HG03571 (cell line): ENCODE measurements around the gene UNKL.

ENCODE experiments used
- ATAC-seq: cut with Tn5 transposase; IDR thresholded peaks from one replicate; pipeline ENCODE4 v1.9.1; 2021; ENCODE audit not compliant: unreplicated experiment

Gene UNKL, protein sequence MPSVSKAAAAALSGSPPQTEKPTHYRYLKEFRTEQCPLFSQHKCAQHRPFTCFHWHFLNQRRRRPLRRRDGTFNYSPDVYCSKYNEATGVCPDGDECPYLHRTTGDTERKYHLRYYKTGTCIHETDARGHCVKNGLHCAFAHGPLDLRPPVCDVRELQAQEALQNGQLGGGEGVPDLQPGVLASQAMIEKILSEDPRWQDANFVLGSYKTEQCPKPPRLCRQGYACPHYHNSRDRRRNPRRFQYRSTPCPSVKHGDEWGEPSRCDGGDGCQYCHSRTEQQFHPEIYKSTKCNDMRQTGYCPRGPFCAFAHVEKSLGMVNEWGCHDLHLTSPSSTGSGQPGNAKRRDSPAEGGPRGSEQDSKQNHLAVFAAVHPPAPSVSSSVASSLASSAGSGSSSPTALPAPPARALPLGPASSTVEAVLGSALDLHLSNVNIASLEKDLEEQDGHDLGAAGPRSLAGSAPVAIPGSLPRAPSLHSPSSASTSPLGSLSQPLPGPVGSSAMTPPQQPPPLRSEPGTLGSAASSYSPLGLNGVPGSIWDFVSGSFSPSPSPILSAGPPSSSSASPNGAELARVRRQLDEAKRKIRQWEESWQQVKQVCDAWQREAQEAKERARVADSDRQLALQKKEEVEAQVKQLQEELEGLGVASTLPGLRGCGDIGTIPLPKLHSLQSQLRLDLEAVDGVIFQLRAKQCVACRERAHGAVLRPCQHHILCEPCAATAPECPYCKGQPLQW

DNA sequence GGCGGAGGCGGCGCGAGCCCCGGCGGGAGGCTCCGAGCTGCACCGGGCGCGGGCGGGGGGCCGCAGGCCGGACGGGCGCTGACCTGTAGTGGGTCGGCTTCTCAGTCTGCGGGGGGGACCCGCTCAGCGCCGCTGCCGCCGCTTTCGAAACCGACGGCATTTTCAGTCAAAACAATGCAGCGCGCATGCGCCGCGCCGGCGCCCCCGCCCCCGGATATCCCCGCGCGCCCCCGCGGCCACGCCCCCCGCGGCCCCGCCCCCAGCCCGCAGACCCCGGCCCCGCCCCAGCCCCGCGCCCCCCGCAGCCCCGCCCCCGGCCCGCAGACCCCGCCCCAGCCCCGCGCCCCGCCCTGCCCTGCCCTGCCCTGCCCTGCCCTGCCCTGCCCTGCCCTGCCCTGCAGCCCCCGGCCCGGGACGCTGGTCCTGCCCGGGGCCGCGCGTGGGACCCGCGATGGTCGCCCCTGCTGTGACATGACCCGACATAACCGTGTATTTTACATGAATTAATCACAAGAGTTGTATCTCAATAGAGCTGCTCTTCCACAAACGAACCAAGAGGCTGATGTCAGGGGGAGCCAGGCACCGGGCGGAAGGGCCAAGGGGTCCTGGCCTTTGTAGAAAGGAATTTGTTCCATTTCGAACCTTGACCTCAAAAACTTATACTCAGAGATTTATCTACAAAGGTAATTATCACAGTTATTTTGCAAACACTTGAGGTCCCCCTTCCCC lies at the start of gene UNKL:
Gene UNKL, minus strand, starts transcription at position 173 of the 729 bp plus-strand sequence. Its CDS starts 13 bp downstream, at position 160.
- peak; percentile 33 for ATAC-seq

DNA sequence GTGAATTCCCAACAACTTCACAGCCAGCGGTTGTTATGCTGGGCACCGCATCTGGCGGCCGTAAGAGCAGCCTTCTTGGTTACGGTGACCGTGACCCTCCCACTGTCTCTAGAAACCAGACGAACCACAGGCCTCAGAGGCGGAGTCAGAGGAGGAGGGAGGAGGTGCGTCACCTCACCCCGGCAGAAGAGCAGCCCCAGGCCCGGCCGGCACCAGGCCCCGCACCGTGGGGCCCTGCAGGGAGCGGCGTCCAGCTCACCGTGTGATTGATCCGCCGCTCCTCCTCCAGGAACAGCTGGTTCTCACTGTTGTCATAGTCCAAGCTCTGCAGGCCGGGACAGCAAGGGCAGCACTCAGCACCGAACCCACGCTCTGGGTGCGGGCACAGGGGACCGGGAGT lies 46.6 kb upstream of the UNKL start:
- no peak for ATAC-seq

DNA sequence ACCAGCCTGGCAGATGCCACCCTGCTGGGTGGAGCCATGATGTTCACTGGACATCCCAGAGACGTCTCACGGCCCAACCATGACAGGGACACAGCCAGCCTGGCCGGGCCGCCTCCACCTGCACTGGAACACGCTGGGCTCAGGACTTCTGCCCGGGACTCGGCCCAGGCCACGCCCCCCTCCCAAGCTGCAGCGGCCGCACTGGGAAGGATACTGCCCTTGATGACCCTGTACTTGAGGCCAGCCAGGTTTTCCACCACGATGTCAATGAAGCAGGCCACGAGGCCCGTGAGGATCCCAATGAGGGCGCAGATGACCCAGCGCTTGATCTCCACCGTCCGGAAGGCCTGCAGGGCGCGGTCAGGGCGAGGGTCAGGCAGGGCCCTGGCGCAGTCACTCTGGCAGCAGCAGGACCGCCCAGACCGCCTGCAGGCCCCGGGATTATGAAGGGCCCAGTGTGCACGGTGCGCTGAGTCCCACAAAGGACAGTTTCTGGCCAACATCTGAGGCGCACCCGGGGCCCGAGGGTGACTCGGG lies 46.2 kb upstream of the UNKL start:
- ATAC-seq = no peak

DNA sequence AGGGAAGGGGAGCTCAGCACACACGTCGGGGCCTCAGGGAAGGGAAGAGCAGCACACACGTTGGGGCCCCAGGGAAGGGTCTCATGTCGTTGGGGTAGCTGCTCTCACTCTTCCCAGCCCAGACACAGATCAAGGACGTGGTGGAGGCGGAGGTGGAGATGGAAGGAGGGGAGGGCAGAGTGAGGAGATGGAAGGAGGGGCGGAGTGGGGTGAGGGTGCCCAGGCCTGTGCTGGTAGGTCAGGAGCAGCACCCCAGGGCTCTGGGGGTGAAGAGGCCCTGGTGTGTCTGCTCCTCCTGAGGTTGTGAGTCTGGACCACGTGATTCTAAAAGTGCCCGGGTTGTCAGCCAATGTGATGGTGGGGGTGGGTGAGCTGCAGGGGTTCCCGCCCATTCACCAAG lies 45.5 kb upstream of the UNKL start:
- ATAC-seq = no peak

DNA sequence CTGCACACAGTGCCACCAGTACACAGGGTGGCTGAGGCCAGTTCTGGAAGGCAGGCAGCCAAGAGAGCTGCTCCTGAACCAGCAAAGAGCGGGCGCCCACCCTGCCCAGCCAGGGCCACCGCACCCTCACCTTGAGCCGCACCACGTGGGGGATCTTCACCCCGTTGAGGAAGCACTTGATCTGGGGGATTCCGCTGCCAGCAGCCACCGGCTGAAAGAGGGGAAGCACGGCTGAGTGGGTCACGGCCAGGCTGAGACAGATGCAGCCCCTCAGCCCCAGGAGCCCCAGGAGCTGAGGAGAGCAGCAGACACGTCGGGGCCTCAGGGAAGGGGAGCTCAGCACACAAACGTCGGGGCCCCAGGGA lies 44.5 kb upstream of the UNKL start:
- ATAC-seq = no peak

DNA sequence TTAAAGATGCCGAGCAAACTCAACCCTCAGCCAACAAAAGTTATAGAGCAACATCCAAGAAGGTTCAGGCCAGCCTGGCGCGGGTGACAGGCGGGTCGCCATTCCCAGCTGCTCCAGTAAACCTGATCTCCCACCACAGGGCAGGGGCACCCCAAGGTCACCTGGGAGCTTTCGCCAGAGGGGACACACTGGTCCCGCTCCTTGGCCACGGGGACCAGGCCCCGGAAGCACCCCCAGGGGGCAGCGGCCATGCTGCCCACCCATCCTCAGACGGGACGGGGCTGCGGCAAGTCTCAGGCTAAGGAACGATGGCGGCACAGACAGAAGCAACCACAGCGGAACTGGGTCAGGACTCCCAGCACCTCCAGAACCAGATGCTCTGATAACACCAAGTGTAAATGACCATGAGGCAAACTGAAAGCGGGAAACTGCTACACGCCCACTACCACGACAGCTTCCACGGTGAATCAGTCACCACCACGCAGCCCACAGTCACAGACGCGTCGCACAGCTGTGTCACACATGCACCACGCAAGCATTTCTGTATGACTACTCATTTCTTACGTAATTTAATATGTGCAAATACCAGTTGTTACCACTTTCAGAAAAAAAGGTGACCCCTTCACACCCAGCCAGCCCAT lies 44.0 kb upstream of the UNKL start:
- ATAC-seq = no peak

DNA sequence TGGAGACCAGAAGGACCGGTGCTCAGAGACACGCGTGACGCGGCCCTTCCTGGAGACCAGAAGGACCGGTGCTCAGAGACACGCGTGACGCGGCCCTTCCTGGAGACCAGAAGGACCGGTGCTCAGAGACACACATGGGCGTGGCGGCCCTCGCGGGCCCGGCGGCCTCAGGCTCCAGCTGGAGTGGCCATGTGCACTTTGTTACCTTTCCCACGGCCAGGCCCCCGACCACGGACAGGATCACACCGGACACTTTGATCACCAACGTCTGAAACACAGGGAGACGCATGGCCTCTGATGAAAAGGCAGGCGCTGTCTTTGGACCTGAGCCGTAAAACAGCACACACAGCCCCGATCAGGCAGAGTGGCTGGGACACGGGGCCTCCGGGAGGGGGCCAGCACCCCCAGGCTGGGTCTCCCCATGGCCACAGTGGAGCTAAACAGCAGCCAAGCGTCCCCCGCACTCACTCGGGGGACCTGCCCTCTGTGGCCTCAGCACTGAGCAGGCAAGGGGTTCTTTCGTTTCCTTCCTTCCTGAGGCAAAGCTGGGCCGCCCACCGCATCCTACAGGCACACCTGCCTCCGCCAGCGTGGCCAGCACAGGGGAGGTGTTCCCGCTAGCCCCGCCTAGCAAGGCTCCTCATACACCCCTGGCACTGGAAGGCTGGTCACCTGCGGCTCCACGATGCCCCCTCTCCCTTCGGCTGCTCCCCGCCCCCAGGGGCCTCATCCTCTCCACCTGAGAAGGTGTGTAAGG lies 43.2 kb upstream of the UNKL start:
- ATAC-seq = no peak

DNA sequence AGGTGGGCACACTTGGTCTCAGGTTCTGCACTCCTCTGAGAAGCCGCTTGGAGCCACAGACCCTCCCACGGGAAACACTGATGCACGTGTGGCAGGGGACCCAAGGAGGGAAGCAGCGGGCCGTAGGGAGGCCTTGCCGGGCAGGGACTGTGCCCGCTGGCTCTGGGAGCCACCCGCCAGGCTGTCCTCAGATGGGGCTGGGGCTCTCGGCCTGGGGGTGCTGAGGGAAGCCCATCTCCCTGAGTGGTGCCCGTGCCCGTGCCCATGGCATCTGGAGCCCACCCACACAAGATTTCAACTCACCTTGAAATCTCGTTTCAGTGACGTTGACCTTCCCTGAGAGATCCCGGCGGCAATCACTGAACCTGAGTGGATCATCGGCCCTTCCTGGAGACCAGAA lies 42.4 kb upstream of the UNKL start:
- no peak for ATAC-seq

DNA sequence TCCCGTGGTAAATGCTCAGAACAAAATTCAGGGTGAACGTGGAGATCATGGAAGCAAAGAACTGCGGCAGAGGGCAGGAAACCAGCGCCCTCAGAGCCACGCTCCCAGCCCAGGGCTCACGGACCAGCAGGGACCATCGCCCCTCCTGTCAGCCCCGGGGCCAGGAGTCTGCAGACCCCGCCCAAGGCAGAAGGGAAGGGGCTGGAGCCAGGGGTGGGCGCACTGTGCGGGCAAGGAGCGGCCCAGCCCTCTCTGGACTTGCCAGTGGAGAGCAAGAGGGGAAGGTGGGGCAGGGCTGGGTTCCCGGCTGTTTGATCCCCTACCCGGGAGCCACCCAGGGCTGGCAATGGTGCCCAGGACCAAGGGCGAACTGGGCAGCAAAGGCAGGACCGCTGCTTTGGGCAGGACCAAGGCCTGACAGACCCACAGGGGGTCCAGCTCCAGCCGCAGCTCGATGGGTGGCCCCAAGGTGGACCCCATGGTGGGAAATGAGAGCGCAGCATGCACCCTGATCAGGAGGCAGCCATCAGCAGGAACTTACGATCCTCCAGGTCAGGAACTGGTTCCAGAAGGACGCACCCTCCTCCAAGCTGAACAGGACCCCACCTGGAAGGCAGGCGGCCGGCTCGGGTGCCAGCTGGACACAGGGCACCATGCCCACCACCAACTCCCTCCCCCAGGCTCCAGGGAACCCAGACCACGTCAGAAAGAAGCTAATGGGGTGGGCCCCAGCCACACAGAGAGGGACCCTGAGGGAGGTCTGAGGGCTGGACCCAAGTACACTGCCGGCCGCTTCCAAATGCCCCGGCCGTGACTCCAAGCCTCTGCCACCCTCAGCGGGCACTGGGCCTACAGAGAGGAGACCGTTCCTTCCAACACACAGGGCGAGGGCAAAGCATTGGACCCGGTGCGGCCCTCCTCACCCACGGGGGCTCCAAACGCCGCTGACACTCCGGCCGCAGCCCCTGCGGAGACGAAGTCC lies 41.0 kb upstream of the UNKL start:
- ATAC-seq = no peak

DNA sequence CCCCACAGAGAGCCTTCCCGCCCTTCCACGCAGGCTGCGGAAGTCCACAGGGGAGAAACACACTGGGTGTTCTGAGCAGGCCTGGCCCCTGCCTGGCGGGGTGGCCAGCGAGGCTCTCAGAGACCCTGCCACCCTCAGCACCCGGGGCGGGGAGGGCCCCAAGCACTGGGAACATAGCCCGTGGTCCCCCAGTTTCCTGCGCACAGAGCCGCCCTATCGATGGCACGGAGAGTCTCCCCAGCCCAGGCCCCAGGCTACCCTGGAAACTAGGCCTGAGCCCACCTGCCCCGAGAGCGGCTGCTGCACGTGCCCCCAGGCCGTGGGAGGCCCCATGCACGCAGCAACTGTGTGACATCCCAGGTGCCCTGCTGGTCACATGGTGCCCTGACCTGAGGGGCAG lies 40.1 kb upstream of the UNKL start:
- ATAC-seq = no peak

DNA sequence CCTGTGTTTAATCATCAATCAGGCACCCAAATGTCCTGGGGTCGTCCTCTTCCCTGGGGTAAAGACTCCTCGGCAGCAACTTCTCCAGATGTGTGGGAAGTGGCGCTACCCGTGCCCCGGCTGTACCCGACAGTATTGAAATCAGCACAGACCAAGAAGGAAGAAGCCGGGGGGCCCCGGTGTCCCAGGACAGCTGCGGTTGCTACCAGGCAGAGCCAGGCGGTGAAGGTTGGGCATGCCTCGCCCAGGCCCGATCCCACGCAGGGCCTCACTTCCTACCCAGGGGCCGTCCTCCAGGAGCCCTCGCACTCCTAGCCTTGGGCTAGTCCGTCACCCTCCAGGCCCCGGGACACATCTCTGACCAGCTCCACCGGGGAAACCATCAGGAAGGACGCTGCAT lies 38.8 kb upstream of the UNKL start:
- ATAC-seq = no peak

DNA sequence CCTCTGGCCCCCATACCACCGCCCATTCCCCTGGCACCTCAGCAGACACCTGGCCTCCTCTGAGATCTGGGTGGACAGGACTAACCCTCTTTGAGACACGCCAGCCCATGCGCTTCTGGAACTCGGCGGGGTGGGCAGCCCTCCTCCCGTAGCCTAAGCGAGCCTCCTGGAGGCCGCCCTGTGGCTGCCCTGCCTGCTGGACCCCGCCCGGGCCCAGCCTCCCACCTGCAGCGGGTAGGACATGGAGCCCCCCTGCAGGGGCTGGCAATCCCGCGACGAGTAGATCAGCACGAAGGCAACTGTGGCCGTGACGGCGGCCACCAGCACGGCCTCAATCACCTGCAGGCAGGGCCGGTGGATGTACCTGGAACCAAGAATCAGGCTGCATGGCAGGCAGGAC lies 38.0 kb upstream of the UNKL start:
- no peak for ATAC-seq

DNA sequence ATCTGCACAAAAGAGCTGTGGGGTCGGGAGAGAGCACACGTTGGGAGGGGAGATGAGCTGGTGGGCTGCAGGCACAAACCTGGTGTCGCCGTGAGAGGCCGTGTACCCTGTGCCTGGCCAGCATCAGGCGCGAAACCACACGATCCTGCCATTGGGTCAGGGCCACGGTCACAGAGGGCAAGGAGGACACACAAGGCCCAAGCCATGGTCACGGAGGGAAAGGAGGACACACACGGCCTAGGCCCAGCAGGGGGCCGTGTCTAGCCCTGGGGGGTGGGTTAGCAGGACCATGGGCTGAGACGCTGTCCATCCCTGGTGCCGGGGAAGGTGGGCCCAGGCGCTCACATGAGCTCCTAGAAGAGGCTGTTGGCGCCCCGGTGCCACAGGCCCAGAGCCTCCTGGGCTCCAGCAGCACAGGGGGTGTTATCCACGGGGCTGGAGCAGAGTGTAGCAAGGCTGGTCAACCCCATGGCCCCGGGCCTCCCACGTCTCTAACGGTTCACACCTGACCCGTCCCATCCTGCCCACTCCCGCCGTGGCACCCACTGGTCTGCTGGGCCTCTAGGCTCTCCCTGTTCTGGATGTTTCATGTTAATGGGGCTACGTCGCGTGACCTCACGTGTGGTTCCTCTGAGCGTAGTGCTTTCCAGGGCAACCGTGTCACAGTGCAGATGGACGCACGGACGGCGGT lies 37.3 kb upstream of the UNKL start:
- ATAC-seq = no peak

DNA sequence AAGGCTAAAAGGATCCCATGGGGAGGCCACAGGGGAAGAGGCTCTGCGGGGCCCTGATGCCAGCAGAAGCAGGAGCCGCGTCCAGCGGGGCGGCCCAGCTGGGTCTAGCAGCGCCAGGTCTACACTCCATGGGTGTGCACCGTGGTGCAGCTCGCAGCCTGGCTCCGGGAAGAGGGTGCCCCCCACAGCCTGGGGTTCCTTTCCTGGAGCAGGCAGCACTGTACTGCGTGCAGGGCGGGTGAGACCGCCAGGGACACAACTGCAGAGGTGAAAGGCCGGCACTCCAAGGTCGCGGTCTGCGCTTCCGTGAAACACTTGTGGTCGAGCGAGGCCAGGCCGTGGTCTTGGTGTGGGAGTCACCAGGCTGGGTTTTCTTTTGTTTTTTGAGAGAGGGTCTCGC lies 36.3 kb upstream of the UNKL start:
- ATAC-seq = no peak

DNA sequence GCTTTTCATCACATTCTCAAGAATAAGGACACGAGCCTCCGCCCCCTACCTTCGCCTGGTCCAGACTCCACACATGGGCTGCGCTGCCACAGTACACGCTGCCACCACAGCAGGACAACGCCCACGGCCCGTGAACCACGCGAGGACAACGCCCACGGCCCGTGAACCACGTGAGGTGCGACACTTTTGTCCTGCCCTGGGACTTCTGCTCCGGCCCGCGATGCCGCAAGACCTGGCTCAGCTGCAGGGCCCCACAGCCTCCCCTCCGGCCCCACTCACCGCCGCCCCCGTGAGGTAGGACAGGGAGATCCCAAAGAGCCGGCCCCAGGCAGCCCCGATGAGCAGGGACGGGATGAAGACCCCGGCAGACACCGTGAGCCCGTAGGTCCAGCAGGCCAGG lies 35.7 kb upstream of the UNKL start:
- ATAC-seq = no peak

DNA sequence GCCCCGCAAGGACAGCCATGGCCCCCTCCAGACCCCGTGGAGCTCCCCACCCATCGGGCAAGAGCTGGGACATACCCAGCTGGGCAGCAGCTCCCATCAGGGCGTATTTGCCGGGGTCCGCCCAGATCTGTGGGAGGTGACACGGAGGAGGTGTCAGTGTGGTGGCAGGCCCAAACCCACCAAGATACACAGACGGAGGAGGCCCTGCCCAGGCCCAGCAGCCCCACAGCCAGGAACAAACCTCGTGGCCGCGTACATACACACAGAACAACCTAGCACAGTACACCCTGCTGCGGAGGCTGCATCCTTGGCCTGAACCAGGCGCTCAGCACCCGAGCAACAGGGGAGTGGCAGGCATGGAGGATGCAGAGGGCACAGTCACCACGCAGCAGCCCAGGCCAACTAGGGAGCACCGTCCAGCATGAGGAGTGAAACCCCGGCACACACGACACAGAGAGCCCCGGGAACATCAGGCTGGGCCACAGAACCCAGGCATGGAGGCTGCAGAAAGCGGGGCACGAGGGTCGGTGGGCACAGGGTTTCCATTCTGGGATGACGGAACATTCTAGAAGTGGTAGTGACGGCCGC lies 34.8 kb upstream of the UNKL start:
- ATAC-seq = no peak

DNA sequence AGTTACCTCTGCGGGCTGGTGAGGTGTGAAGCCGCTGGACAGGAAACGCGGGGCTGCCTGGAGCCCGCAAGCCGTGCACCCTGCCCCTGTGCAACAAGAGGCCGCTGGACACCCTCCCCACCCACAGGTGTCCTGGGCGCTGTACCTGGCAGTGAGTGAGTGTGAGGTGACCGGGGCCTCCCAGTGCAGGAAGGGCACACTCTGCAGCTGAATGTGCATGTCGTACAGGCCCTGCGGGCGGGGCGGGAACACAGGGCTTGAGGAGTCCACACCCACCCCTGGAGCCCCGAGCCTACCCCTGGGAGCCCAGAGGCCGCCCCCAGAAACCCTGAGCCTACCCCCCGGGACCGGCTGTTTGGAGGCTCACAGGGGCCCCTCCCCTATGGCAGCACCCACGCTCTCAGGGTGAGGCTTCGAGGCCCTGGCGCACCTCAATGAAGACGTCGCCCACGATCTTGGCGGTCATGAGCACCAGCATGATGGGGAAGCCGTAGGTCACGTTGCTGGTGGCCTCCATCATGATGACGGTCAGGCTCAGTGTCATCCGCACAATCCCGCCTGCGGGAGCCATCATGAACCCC lies 34.1 kb upstream of the UNKL start:
- ATAC-seq = no peak

DNA sequence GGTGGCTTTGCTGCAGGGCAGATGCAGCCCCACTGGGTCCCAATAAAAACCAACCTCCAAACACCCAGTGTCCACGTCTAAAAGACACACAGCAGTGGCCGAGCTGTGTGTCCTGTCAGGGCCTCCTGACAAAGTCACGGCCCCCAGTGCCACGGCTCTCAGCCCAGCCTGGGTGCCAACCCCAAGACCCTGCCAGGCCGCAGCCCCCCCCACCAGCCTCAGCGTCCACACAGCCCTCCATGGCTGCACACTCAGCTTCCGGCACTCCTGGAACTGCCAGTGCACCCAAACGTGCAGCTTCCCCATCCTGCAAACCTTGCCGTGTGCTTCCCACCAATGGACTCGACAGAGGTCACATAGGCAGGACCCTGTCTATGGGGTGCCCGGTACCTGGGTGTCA lies 33.5 kb upstream of the UNKL start:
- ATAC-seq = no peak
